KBM-7 (cell line): ENCODE data around the gene STIM2.

Experiments used
- DNase-seq: peaks from one replicate; pipeline ENCODE4 v3.0.0-alpha.2; 2015
- in situ Hi-C: fragments of 300-500 bp; cut with MboI; formaldehyde crosslinking; loops from 2 replicates; pipeline ENCODE4 v1.14.3; 2020; ENCODE audit warnings: low sequenced_read_pairs, low pct_unique_long_range_greater_than_20kb, mixed read lengths

STIM2 gene

DNA sequence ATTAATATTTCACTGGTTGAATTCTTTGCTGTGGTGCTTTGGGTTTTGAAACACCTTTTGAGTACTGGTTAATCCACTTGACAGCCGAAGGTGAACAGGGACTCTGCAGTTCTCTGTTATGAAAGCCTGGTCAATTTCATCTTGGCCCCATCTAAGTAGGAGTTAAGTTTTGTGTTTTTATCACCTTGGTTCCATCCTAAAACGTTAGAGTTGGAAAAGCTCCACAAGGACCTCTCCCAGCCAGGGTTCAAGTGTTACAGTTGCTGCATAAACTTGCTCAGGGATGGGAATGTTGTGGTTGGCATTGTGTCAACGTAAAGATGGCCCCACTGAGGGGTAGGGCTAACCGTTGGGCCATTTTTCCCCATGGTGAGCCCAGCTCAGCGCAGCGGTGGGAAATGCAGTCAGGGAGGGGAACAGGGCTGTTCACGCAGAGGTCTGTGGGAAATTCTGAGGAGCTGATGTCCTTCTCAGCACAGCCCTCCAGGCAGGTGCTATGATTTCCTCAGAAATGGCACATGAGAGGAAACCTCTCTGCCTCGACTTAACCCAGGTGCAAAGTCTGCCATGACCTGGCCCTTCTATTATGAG lies 188.7 kb downstream of the STIM2 start:
- DNase-seq: no peak
- in situ Hi-C loops: loop anchor here (25.0 kb wide), 1 partner anchor 587 kb away; no protein-coding TSS in a partner anchor

DNA sequence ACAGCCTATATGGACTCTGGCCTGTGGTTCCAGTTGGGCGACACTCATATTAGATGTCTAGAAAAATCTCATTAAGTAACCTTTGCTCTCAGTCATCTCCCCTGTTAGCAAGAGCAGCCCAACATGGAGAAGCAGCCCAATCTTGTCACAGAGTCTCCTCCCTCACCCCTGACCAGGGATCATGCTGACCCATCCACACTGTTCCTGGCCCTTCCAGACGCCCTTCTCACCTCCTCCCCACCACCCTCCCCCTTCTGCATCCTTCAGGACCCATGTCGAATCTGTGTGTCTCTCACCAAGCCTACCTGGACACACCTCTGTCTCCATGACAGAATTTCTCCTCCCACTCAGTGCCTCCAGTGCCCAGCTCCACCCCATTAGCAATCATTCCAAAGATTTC lies 190.1 kb downstream of the STIM2 start:
- DNase-seq: no peak
- in situ Hi-C loops: loop anchor here (25.0 kb wide), 1 partner anchor 262 kb away; no protein-coding TSS in a partner anchor

DNA sequence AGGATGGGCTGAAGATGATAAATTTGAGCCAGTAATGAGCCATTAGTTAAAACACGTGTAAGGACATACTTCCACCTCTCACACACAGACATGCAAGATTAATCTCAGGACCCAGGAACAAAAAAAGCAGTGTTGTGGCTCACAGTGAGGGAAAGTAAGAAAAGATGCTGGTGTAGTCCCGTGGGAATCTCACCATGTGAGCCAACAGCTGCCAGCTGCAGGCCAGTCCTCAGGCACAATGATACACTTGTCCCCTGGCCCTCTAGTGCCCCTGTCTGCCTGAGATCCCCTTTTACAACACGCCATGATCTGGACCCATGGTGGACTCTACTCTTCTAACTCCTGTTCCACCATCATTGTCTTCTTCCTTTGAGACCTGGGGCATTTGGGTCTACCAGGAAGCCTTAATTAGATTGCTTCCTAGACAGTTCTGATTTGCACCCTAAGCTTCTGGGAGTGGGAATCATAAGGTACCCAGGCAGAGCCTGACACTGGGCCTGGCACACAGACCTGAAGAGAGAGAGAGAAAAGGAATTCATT lies 194.7 kb downstream of the STIM2 start:
- no peak for DNase-seq
- in situ Hi-C loops: loop anchor here (25.0 kb wide), 1 partner anchor 257 kb away; no protein-coding TSS in a partner anchor

DNA sequence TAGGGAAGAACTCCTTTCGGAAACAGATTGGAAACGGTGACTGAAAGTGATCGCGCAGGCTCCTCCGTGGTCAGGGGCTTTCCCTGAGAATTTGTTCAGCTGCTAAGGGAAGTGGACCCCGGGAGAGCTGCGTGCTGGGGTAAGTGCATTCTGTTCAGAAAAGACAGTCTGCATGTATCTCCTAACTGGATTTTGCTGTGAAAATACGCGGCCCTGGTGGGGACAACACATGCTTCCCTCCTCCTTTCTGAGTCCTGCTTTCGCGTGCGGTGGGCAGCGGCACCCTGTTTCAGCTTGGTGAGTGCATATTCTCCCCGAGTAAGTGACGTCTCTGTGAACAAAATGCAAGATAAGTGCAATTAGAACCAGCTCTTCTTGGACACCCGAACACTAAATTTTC lies 195.6 kb downstream of the STIM2 start:
- in situ Hi-C loops: loop anchor here (25.0 kb wide), 1 partner anchor 256 kb away; no protein-coding TSS in a partner anchor
- DNase-seq: no peak

DNA sequence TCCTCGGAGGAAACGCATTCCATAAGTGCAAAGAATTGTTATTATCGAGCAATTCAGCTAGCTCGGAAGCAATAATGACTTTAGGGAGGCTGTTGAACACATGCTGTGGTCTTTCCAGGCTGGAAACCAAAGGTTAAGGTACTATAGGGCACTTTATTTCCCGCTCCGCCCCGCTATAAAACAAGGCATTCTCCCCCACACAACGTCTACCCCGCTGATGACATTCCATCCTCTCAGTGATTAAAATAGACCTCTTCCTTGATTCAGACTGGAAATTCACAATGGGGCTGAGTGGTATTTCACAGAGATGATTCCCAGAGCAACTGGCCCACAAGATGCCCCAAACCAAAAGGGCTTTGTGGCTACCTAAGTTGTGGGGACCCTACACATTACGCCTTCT lies 196.4 kb downstream of the STIM2 start:
- DNase-seq: no peak
- in situ Hi-C loops: loop anchor here (25.0 kb wide), 1 partner anchor 255 kb away; no protein-coding TSS in a partner anchor

DNA sequence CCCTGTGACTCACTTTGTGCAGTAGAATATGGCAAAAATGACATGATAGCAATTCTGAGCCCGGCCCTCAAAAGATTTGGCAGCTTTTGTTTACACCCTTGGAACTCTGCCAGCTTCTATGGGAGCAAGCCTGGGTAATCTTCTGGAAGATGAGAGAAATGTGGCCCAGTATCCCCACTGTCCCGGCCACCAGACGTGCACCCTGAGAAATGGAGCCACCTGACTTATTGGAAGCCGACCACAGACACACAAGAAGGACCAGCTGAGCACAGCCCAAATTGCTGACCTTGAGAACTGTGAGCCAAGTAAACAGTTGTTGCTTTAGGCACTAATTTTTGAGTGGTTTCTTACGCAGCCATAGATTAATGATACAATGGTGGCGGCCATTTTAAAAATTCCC lies 197.0 kb downstream of the STIM2 start:
- DNase-seq: no peak
- in situ Hi-C loops: loop anchor here (25.0 kb wide), 1 partner anchor 255 kb away; no protein-coding TSS in a partner anchor

DNA sequence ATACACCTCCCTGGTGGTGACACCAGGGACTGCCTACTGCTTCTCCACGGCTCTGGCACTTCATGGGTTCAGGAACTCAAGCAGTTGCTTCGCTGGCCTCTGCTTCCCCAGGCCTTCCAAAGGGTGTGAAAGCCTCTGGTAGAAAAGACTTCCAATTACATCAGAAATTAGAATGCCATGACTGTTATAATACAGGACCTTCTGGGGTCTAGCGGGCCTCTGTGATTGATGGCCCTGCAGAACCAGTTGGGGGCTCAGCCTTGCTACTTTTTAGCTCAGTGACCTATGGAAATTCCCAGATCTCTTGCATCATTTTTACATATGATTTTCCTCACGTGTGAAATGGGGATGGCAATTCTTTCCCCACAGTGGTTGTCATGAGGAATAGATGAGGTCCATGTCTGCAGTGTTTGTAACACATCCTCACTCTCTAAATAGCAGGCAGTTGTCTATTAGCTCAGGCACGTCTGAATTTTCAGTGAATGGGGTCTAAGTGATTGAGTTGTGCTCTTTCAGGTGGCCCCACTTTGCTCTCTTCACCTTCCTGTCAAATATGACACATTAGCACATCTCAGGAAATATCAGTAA lies 198.3 kb downstream of the STIM2 start:
- DNase-seq: no peak
- in situ Hi-C loops: loop anchor here (25.0 kb wide), 1 partner anchor 253 kb away; no protein-coding TSS in a partner anchor

DNA sequence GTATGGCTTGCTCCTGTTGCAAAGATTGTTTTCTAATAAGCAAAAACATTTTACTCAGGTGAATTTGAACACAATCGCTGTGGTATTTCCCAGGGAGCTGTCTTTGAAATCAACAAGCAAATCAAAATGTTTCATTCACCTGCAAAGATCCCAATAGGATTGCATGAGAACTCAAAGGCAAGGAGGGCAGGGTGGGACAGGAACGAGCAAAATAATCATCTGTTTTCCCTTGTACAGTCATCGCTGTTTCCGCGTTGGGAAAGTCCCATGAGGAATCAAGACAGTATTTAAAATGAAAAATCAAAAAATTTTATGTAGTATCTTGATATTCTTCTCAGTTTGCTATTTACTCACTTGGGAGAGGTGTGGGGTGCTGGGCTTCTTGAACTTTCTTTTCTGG lies 198.8 kb downstream of the STIM2 start:
- DNase-seq: no peak
- in situ Hi-C loops: loop anchor here (25.0 kb wide), 1 partner anchor 253 kb away; no protein-coding TSS in a partner anchor

DNA sequence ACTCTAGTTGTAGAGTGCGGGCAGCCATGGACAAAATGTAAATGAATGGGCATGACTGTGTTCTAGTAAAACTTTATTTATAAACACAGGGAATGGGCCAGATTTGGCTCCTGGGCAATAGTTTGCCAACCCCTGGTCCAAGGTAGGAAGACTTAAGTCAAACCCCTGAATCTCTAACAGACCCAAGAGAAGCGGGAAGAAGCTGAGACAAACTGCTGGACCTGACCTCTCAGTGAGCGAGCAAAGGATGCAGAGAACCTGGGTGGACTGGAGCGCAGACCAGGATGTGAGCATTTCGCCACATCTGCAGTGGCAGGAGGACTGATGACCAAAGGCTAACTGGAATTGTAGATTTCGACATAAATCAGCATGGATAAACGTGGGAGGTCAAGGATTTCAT lies 201.6 kb downstream of the STIM2 start:
- in situ Hi-C loops: loop anchor here (25.0 kb wide), 1 partner anchor 250 kb away; no protein-coding TSS in a partner anchor

DNA sequence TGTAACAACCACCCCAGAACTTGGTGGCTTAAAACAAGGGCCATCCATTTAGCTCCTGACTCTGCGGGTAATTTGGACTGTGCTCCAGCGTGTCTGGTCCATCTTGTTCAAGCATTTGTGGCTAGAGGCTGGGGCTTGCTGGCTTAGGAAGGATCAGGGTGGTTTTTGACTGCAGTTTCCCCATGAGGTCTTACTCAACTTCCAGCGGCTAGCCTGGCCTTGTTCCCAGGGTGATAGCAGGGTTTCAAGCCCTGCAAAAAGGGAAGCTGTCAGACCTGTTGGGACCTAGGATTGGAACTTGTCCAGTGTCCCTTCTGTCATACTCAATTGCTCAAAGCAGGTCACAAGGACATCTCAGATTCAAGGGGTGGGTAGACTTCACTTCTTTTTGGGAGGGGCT lies 205.9 kb downstream of the STIM2 start:
- in situ Hi-C loops: loop anchor here (25.0 kb wide), 1 partner anchor 246 kb away; no protein-coding TSS in a partner anchor
- DNase-seq: peak; percentile 22

More for the DNA sequence above, 201.6 kb downstream of the STIM2 start:
- no peak for DNase-seq

DNA sequence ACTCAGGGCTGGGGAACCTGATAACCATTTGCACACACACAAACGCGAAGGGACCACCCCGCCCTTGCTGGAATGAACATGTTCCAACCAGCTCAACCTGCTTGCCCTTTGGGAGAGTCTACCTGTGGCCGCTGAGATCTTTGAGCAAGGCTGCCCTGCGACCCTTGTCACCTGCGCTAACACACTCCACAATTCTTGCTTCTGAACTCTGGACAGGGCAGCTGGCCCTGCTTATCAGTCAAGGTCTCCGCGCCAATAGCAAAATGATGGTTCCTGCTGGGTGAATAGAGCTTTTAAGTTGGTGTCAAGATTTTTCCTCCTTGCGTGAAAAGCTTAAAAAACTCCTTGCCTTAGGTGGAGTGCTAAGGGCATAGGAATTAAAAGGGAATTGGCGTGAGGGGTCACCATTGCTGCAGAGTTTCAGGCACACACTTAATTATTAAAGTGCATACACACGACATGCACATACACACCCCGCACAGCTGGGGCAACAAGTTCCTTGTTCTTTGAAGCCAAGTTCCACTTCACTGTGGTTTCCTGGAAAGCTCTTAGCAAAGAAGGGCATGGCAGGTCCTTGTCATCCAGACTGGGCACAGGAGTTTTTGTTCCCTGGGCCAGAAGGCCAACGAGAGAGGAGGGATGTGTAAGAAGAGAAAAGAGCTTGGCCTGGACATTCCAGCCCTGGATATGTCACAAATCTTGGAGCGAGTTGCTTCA lies 207.7 kb downstream of the STIM2 start:
- no peak for DNase-seq
- in situ Hi-C loops: loop anchor here (25.0 kb wide), 1 partner anchor 244 kb away; no protein-coding TSS in a partner anchor
